Gastrocnemius medialis (tissue), 4 donors: ENCODE data around the gene PAPPA. TPM values are rescaled to one million over a fixed set of nuclear protein-coding genes. Genes with fewer than 3 reads are reported as not detected.
A peak's percentile ranks its signal among the peaks of the same experiment; 100 is the strongest.

Source experiments
- ATAC-seq, 2 donors: fragments of 150-250 bp; one replicate each; pipeline ENCODE4 v1.9.1; 2016
- DNase-seq, 2 donors: peaks; one replicate each; pipeline ENCODE4 v3.0.0-alpha.2; 2019
- H3K27ac ChIP-seq, 4 donors: fragments of 200-600 bp; sonication (generic); 1 replicate in 1 of 4; 2 replicates in 3 of 4; pipeline ENCODE4 v1.5.1; 2016 to 2018; ENCODE audit warnings: mild to moderate bottlenecking in 2 of 4, moderate library complexity in 1 of 4
- H3K27me3 ChIP-seq, 3 donors: fragments of 200-600 bp; sonication (generic) in 2 of 3; 1 replicate in 1 of 3; 2 replicates in 2 of 3; pipeline versions ENCODE4 v1.5.1 to v1.6.0; 2016 to 2019; ENCODE audit warnings: mild to moderate bottlenecking in 1 of 3, moderate library complexity in 1 of 3
- H3K36me3 ChIP-seq, 2 donors: fragments of 200-600 bp; sonication (generic) in 1 of 2; one replicate each; pipeline ENCODE4 v1.5.1; 2017 to 2018
- H3K4me1 ChIP-seq, 2 donors: fragments of 200-600 bp; sonication (generic) in 1 of 2; one replicate each; pipeline ENCODE4 v1.5.1; 2016 to 2017; ENCODE audit warnings: mild to moderate bottlenecking in 2 of 2
- H3K4me3 ChIP-seq, 4 donors: fragments of 200-600 bp; sonication (generic) in 3 of 4; 1 replicate in 1 of 4; 2 replicates in 3 of 4; pipeline ENCODE4 v1.5.1; 2016 to 2019; ENCODE audit warnings: mild to moderate bottlenecking in 2 of 4
- H3K9me3 ChIP-seq, 3 donors: fragments of 200-600 bp; sonication (generic) in 2 of 3; 1 replicate in 1 of 3; 2 replicates in 2 of 3; pipeline ENCODE4 v1.5.1; 2016 to 2019
- POLR2A ChIP-seq, 2 donors: fragments of 450-650 bp; IDR thresholded peaks; one replicate each; pipeline ENCODE4 v1.6.1; 2017; ENCODE audit warnings: antibody characterized with exemption in 2 of 2, mild to moderate bottlenecking in 2 of 2, moderate library complexity in 2 of 2
- in situ Hi-C, 4 donors: fragments of 200-750 bp; cut with MboI; loops; one replicate each; pipeline versions ENCODE4 v1.15.0 to v1.8.0; 2017; ENCODE audit warnings: low sequenced_read_pairs in 4 of 4
- intact Hi-C: fragments of 100-400 bp; cut with DNase I; formaldehyde crosslinking; loops from one replicate; pipeline ENCODE4 v1.15.1; 2023; ENCODE audit warnings: low total_unique reads
- total RNA-seq, 4 donors: library from RNA; depleted of rRNA; stranded (reverse); fragments of >200 nt; gene quantifications; one replicate each; pipeline versions ENCODE4 v1.1.0 to v1.2.3, GENCODE V29; 2016
- TF ChIP-seq, protein P1 (sequence below), 5 experiments: fragments of 450-650 bp in 3 of 5; fragments of 200-600 bp in 2 of 5; sonication (generic) in 2 of 5; IDR thresholded peaks in 4 of 5; conservative IDR thresholded peaks in 1 of 5; 1 replicate in 4 of 5; 2 replicates in 1 of 5; pipeline ENCODE4 v1.5.1; 2016 to 2019; ENCODE audit warnings: antibody characterized with exemption in 5 of 5, mild to moderate bottlenecking in 3 of 5, moderate library complexity in 3 of 5

PAPPA gene
- total RNA-seq, 4 donors from 2014 or later: 0.56 to 2.1 (median 1.4) TPM

DNA sequence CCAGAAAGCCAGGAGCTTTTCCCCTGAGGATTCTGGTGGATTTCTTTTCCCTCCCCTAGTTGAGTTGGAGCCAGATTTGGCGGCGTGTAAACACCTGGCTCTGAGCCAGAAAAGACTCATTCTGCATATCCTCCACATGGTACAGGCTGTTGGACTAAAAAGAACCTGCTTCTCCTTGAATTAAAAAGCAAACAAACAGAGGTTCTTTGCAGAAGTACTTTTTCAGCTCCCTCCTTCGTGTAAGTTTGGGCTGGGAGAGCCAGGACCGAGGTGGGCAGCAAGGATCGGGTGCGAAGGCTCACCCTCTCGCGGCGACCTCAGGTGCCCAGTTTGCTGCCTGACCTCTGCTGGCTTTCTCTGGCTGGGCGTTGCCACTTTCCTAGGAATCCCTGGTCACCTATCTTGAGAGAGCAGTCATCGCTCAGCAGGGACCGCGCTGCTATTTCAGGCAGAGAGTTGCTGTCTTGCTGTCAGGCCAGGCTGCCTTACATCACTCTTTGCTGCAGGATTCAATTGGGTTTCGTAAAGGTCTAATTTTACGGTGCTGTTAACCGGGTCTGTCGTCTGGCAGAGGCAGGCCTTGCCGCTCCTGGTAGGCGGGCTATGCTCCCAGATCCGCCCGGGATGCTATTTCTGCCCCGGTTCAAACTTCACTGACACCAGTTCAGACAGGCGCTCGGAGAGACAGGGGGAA, 3.2 kb downstream of the PAPPA start:
- ATAC-seq: peak; percentile 94 to 96
- intact Hi-C loops (loop anchor here (2.0 to 10.0 kb wide), 4 partner anchors 66 to 338 kb away; no protein-coding TSS in a partner anchor), in situ Hi-C loops (loop anchor here (5.0 to 25.0 kb wide), 8 partner anchors 206 to 569 kb away; no protein-coding TSS in a partner anchor)
- TF ChIP-seq POLR2A (IDR thresholded peaks at IDR 0.05): peak; percentile 36 to 62
- TF ChIP-seq, protein P1, sequence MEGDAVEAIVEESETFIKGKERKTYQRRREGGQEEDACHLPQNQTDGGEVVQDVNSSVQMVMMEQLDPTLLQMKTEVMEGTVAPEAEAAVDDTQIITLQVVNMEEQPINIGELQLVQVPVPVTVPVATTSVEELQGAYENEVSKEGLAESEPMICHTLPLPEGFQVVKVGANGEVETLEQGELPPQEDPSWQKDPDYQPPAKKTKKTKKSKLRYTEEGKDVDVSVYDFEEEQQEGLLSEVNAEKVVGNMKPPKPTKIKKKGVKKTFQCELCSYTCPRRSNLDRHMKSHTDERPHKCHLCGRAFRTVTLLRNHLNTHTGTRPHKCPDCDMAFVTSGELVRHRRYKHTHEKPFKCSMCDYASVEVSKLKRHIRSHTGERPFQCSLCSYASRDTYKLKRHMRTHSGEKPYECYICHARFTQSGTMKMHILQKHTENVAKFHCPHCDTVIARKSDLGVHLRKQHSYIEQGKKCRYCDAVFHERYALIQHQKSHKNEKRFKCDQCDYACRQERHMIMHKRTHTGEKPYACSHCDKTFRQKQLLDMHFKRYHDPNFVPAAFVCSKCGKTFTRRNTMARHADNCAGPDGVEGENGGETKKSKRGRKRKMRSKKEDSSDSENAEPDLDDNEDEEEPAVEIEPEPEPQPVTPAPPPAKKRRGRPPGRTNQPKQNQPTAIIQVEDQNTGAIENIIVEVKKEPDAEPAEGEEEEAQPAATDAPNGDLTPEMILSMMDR (IDR thresholded peaks at IDR 0.05 in 4 of 5, conservative IDR thresholded peaks at IDR 0.05 in 1 of 5): peak in 2 of 5 experiments; percentile 7 to 16
- peak; percentile 57 to 86 for DNase-seq
- Histone ChIP-seq H3K27me3 (peaks cover 0 to 17% (median 0%) of the 10 kb centered on the region in 3 donors), H3K9me3 (no peaks in the 10 kb centered on the region), H3K27ac (peak overlapping the region; percentile 75 to 82 (median 78)), H3K4me3 (peak overlapping the region; percentile 27 to 53 (median 35)), H3K4me1 (peaks cover 18 to 37% of the 10 kb centered on the region in 2 donors), H3K36me3 (no peaks in the 10 kb centered on the region)

DNA sequence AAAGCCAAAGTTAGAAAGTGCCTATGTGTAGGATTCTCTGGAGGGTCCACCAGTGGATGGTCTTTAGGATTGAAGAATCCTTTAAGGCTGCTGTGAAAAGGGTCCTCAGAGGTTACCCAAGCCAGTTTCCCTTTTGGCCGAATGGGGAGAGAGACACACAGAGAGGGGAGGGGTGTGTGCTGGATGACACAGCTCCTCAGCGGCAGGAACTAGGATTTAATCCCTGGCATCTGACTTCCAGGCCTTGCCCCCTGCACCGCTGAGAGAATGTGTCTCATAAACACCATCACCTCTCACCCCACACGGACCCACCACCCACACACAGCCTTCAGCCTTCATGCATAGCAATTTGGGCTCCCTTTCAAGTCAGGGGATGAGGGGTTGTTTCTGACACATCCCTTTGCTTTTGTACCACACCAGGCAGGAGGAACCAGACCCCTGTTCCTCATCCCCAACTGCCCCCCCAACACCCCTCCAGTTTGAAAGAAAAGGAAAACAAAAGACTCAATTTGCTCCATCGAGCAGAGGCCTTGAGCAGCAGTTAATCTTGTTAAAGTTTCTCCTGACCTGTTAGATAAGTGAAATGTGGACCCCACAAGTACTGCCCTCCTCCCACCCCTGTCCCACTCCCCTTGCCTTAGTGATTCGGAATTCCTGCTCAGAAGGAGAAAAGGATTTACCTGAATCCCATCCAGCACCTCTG, 4.0 kb downstream of the PAPPA start:
- Histone ChIP-seq H3K36me3 (no peaks in the 10 kb centered on the region), H3K4me3 (peak overlapping the region in 3 of 4 donors; percentile 27 to 53 (median 40)), H3K4me1 (peaks cover 18 to 37% of the 10 kb centered on the region in 2 donors), H3K27me3 (peaks cover 0 to 12% (median 0%) of the 10 kb centered on the region in 3 donors), H3K27ac (peak overlapping the region; percentile 75 to 82 (median 78)), H3K9me3 (no peaks in the 10 kb centered on the region)
- intact Hi-C loops: loop anchor here (2.0 to 10.0 kb wide), 4 partner anchors 67 to 337 kb away; no protein-coding TSS in a partner anchor
- in situ Hi-C loops: loop anchor here (5.0 to 25.0 kb wide), 8 partner anchors 205 to 570 kb away; no protein-coding TSS in a partner anchor
- TF ChIP-seq POLR2A (IDR thresholded peaks at IDR 0.05): no peak
- TF ChIP-seq, protein P1 (IDR thresholded peaks at IDR 0.05 in 4 of 5, conservative IDR thresholded peaks at IDR 0.05 in 1 of 5): no peak
- DNase-seq: no peak
- no peak for ATAC-seq

DNA sequence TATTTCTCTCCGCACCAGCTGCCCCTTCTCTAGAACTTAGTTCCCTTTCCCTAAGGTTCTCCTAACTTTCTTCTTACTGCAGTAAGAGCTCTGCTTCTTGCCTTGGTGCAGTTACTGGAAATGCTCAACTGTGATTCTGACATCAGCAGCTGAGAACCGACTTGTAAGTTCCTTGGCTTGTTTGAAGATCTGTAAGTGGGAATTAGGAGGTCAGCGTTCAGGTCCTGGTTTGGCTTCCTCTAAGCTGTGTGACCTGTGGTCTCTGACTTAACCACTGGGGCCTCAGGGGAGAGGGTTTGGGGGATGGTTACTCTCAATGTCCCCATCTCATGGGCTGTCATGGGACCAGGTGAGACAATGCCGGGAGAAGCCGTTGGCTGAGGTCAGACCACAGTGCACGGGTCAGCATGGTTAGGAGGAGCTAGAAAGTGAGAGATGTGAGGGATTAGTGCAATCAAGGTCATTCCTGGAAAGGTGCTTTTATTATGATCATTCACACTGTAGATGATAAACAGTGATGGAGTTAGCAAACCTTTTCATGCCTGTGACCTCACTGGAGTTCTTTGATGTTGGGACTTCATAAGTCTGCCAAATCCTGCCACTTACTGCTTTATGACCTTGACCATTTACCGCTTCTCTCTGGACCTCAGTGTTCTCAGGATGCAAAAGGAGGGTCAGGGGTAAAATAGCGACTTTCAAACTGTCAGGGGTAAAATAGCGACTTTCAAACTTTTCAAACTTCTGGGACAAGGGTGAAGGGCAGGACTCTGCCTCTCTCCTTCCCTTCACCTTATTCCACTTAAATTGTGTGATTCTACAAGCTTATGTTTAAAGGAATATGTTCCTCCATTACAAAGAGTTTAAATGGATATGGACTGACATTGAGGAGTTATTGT, 7.3 kb downstream of the PAPPA start:
- DNase-seq: no peak
- in situ Hi-C loops: loop anchor here in 3 of 4 donors (10.0 to 25.0 kb wide), 5 partner anchors 201 to 574 kb away; no protein-coding TSS in a partner anchor
- intact Hi-C loops: loop anchor here (5.0 kb wide), 1 partner anchor 411 kb away; no protein-coding TSS in a partner anchor

More for the DNA sequence above, 7.3 kb downstream of the PAPPA start:
- TF ChIP-seq, protein P1 (IDR thresholded peaks at IDR 0.05 in 4 of 5, conservative IDR thresholded peaks at IDR 0.05 in 1 of 5): no peak
- TF ChIP-seq POLR2A (IDR thresholded peaks at IDR 0.05): no peak
- H3K4me3 ChIP-seq: no peak overlapping the region
- ATAC-seq: no peak
- no peak overlapping the region for H3K27ac ChIP-seq
- peaks cover 10 to 20% of the 10 kb centered on the region in 2 donors for H3K4me1 ChIP-seq
- no peaks in the 10 kb centered on the region for H3K27me3 ChIP-seq
- H3K9me3 ChIP-seq: no peaks in the 10 kb centered on the region
- H3K36me3 ChIP-seq: no peaks in the 10 kb centered on the region
